Stimulated activated memory B cell treated with anti-CD40 and anti-IgM and Interleukin-4, amounts not matched to agents 10 μg/mL and 1 μg/mL and 100 μg/mL, for 72 hours (primary cell): ENCODE results near the gene CHST8.
"Not testable (repeated sequence)": the region's sequence is repeated elsewhere in the genome, so short reads cannot be mapped to it uniquely, and the experiment has no call there.

Source experiments
- ATAC-seq: fragments of 150-1000 bp; cut with Tn5 transposase; 2 replicates; pipeline ENCODE4 v1.10.0; 2021
- H3K27ac Mint-ChIP-seq: one replicate; pipeline ENCODE4 v1.8.0; 2022; ENCODE audit warnings: mild to moderate bottlenecking, mixed read lengths
- H3K27me3 Mint-ChIP-seq: one replicate; pipeline ENCODE4 v1.8.0; 2022; ENCODE audit warnings: mixed read lengths
- H3K36me3 Mint-ChIP-seq: one replicate; pipeline ENCODE4 v1.8.0; 2022; ENCODE audit warnings: mixed read lengths
- H3K4me1 Mint-ChIP-seq: one replicate; pipeline ENCODE4 v1.8.0; 2022; ENCODE audit warnings: mixed read lengths
- H3K4me3 Mint-ChIP-seq: one replicate; pipeline ENCODE4 v1.8.0; 2022; ENCODE audit warnings: mild to moderate bottlenecking, moderate library complexity, mixed read lengths
- H3K9me3 Mint-ChIP-seq: one replicate; pipeline ENCODE4 v1.8.0; 2022; ENCODE audit warnings: mixed read lengths

CHST8 gene

GRCh38 chr19:33805840-33806433 is 184.2 kb downstream of the CHST8 start:
- H3K36me3 Mint-ChIP-seq: no peaks in the 10 kb centered on the region
- no peaks in the 10 kb centered on the region for H3K27me3 Mint-ChIP-seq
- no peaks in the 10 kb centered on the region for H3K4me1 Mint-ChIP-seq
- no peaks in the 10 kb centered on the region for H3K9me3 Mint-ChIP-seq
- H3K4me3 Mint-ChIP-seq: no peak overlapping the region
- no peak overlapping the region for H3K27ac Mint-ChIP-seq
- no peak for ATAC-seq

GRCh38 chr19:33806434-33806881 is 184.7 kb downstream of the CHST8 start:
- no peak for ATAC-seq
- no peak overlapping the region for H3K27ac Mint-ChIP-seq
- no peaks in the 10 kb centered on the region for H3K4me1 Mint-ChIP-seq
- H3K36me3 Mint-ChIP-seq: no peaks in the 10 kb centered on the region
- no peaks in the 10 kb centered on the region for H3K9me3 Mint-ChIP-seq
- H3K4me3 Mint-ChIP-seq: no peak overlapping the region
- no peaks in the 10 kb centered on the region for H3K27me3 Mint-ChIP-seq

GRCh38 chr19:33808399-33808798 is 186.6 kb downstream of the CHST8 start:
- H3K27ac Mint-ChIP-seq: no peak overlapping the region
- H3K27me3 Mint-ChIP-seq: no peaks in the 10 kb centered on the region
- no peaks in the 10 kb centered on the region for H3K36me3 Mint-ChIP-seq
- H3K9me3 Mint-ChIP-seq: no peaks in the 10 kb centered on the region
- ATAC-seq: no peak
- no peak overlapping the region for H3K4me3 Mint-ChIP-seq
- H3K4me1 Mint-ChIP-seq: no peaks in the 10 kb centered on the region

- ATAC-seq: no peak
Measured at GRCh38 chr19:33809960-33810359, 188.2 kb downstream of the CHST8 start.

DNA sequence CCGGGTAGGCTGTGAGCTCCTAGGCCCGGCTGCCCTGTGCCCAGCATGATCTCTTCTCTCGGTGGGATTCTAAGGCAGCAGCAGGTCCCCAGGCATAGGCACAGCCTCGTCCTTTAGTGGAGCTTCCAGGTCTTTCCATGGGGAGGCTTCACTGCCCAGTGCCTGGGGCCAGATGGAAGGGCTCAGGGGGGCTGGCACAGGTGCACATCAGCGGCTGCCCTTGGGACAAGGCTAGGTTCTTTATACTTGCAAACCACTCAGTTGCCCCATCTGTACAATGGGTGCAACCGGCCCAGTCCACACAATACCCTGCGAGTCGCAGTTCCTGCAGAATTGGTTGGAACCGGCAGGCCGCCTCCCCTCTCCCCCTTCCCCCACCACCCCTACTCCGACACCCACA is 189.1 kb downstream of the CHST8 start:
- H3K4me1 Mint-ChIP-seq: no peaks in the 10 kb centered on the region
- ATAC-seq: no peak
- no peak overlapping the region for H3K27ac Mint-ChIP-seq
- H3K9me3 Mint-ChIP-seq: no peaks in the 10 kb centered on the region
- H3K36me3 Mint-ChIP-seq: no peaks in the 10 kb centered on the region
- no peaks in the 10 kb centered on the region for H3K27me3 Mint-ChIP-seq
- H3K4me3 Mint-ChIP-seq: no peak overlapping the region

More at GRCh38 chr19:33809960-33810359, 188.2 kb downstream of the CHST8 start:
- Mint-ChIP-seq H3K27me3 (no peaks in the 10 kb centered on the region), H3K9me3 (no peaks in the 10 kb centered on the region), H3K4me3 (no peak overlapping the region), H3K36me3 (no peaks in the 10 kb centered on the region), H3K4me1 (no peaks in the 10 kb centered on the region), H3K27ac (no peak overlapping the region)

DNA sequence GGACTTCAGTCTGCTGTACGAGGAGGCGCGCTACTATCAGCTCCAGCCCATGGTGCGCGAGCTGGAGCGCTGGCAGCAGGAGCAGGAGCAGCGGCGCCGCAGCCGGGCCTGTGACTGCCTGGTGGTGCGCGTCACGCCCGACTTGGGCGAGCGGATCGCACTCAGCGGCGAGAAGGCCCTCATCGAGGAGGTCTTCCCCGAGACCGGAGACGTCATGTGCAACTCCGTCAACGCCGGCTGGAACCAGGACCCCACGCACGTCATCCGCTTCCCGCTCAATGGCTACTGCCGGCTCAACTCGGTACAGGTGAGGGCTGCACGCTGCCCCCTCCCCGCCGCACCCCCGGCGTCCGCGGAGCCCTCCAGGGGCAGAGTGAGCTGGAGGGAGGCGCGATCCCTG is 189.5 kb downstream of the CHST8 start:
- Mint-ChIP-seq H3K4me1 (no peaks in the 10 kb centered on the region), H3K27ac (no peak overlapping the region), H3K9me3 (no peaks in the 10 kb centered on the region), H3K4me3 (no peak overlapping the region), H3K36me3 (no peaks in the 10 kb centered on the region), H3K27me3 (no peaks in the 10 kb centered on the region)
- no peak for ATAC-seq

DNA sequence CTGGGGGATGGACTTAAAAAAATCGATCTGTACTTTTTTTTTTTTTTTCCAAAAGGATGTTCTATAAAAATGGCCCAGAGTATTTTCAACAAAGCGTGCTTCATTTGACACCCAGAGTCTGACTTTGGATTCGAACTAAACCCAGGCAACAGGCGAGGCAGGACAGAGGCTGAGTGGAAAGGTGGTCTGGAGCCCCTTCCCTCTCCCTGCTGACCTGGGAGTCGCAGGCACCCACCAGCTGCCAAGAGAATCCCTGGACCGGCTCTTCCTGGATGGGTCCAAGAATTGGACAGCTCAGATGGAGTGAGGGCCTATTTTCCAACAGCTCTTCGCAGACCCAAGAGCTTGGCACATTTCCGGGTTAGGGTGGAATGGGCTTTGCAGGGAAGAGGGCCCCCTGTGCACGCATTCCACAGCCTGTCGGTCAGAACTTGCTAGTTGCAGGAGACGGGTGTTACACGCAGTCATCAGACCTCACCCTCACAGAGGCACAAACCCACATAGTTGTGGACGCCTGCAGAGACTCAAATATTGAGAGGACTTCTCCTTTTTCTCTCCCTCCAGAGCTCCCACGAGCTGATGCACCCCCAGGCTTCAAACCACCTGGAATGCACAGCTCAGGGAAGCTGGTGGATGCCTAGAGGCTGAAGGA is 190.1 kb downstream of the CHST8 start:
- H3K9me3 Mint-ChIP-seq: no peaks in the 10 kb centered on the region
- no peak overlapping the region for H3K27ac Mint-ChIP-seq
- ATAC-seq: no peak
- H3K4me3 Mint-ChIP-seq: no peak overlapping the region
- no peaks in the 10 kb centered on the region for H3K36me3 Mint-ChIP-seq
- no peaks in the 10 kb centered on the region for H3K27me3 Mint-ChIP-seq
- H3K4me1 Mint-ChIP-seq: no peaks in the 10 kb centered on the region

GRCh38 chr19:33812388-33813330 is 190.9 kb downstream of the CHST8 start:
- H3K36me3 Mint-ChIP-seq: no peaks in the 10 kb centered on the region
- no peaks in the 10 kb centered on the region for H3K27me3 Mint-ChIP-seq
- no peak for ATAC-seq
- H3K9me3 Mint-ChIP-seq: no peaks in the 10 kb centered on the region
- no peaks in the 10 kb centered on the region for H3K4me1 Mint-ChIP-seq
- no peak overlapping the region for H3K4me3 Mint-ChIP-seq
- no peak overlapping the region for H3K27ac Mint-ChIP-seq

GRCh38 chr19:33813391-33814101 is 191.8 kb downstream of the CHST8 start:
- no peak overlapping the region for H3K4me3 Mint-ChIP-seq
- H3K36me3 Mint-ChIP-seq: no peaks in the 10 kb centered on the region
- no peaks in the 10 kb centered on the region for H3K27me3 Mint-ChIP-seq
- H3K4me1 Mint-ChIP-seq: no peaks in the 10 kb centered on the region
- H3K27ac Mint-ChIP-seq: no peak overlapping the region
- H3K9me3 Mint-ChIP-seq: no peaks in the 10 kb centered on the region
- ATAC-seq: no peak

GRCh38 chr19:33814181-33815165 is 192.7 kb downstream of the CHST8 start:
- Mint-ChIP-seq H3K4me3 (no peak overlapping the region), H3K36me3 (no peaks in the 10 kb centered on the region), H3K27ac (no peak overlapping the region), H3K27me3 (no peaks in the 10 kb centered on the region), H3K4me1 (no peaks in the 10 kb centered on the region), H3K9me3 (no peaks in the 10 kb centered on the region)
- no peak for ATAC-seq

GRCh38 chr19:33815380-33816340 is 193.9 kb downstream of the CHST8 start:
- no peaks in the 10 kb centered on the region for H3K9me3 Mint-ChIP-seq
- H3K4me3 Mint-ChIP-seq: no peak overlapping the region

GRCh38 chr19:33818411-33818810 is 196.7 kb downstream of the CHST8 start:
- no peak overlapping the region for H3K4me3 Mint-ChIP-seq
- no peaks in the 10 kb centered on the region for H3K36me3 Mint-ChIP-seq
- no peaks in the 10 kb centered on the region for H3K9me3 Mint-ChIP-seq
- no peak for ATAC-seq
- H3K27me3 Mint-ChIP-seq: peaks cover 9% of the 10 kb centered on the region
- H3K27ac Mint-ChIP-seq: no peak overlapping the region
- peaks cover 16% of the 10 kb centered on the region for H3K4me1 Mint-ChIP-seq

More at GRCh38 chr19:33815380-33816340, 193.9 kb downstream of the CHST8 start:
- H3K27ac Mint-ChIP-seq: no peak overlapping the region
- no peaks in the 10 kb centered on the region for H3K36me3 Mint-ChIP-seq
- H3K27me3 Mint-ChIP-seq: peaks cover 2% of the 10 kb centered on the region
- ATAC-seq: no peak
- H3K4me1 Mint-ChIP-seq: peaks cover 10% of the 10 kb centered on the region

- Mint-ChIP-seq H3K4me3 (peak overlapping the region; percentile 50), H3K4me1 (peaks cover 16% of the 10 kb centered on the region), H3K27ac (peak overlapping the region; percentile 48)
- not testable (repeated sequence) for H3K9me3 Mint-ChIP-seq, ATAC-seq, H3K27me3 Mint-ChIP-seq, H3K36me3 Mint-ChIP-seq
Measured at GRCh38 chr19:33819078-33819477, 197.3 kb downstream of the CHST8 start.
